GM18499 (cell line): ENCODE results near the gene THSD4.
"Not testable (repeated sequence)": the region's sequence is repeated elsewhere in the genome, so short reads cannot be mapped to it uniquely, and the experiment has no call there.

Experiments used
- ATAC-seq: cut with Tn5 transposase; IDR thresholded peaks from one replicate; pipeline ENCODE4 v1.9.1; 2021; ENCODE audit warnings: moderate number of reproducible peaks; ENCODE audit not compliant: insufficient read depth, unreplicated experiment

THSD4 gene

DNA sequence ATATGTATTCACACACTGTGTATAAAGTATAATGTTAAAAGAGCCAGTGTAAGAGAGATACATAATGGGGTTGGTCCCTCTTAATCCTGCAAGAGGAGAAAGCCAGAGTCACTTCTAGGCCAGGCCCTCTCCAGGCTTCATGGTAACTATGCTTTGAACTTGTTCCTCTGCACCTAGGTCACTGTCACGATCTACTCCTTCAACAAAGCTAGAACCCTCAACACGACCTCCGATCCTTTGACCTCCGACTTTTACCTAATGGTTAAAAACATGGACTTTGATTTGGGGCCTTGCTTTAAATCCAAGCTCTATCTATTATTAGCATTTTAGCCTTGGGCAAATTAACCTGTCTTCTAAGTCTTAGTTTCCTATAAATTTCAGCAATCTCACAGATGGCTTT lies 541.2 kb downstream of the THSD4 start:
- no peak for ATAC-seq

GRCh38 chr15:71657141-71657540 lies 541.9 kb downstream of the THSD4 start:
- no peak for ATAC-seq

DNA sequence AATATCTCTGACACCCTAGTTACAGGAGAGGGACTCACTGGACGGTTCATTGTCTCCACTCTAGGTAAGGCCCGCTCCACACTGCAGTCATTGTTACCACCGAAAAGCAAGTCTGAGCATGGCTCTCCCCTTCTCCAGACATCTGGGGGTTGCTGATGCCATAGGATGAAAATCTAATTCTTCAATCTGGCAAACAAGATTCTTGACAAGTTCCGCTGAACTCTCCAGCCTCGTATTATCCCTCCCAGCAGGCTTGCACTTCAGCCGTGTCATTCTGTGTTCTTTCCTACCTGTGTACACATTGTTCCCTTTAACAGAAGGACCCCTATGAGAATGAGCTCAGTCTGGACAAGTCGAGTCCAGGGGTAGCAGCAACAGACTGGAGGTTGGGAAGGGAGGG lies 542.8 kb downstream of the THSD4 start:
- no peak for ATAC-seq

- no peak for ATAC-seq
Measured at GRCh38 chr15:71658827-71659729, 543.8 kb downstream of the THSD4 start.

GRCh38 chr15:71659730-71660067 lies 544.4 kb downstream of the THSD4 start:
- ATAC-seq = no peak

- no peak for ATAC-seq
Measured at GRCh38 chr15:71660501-71660900, 545.2 kb downstream of the THSD4 start.

DNA sequence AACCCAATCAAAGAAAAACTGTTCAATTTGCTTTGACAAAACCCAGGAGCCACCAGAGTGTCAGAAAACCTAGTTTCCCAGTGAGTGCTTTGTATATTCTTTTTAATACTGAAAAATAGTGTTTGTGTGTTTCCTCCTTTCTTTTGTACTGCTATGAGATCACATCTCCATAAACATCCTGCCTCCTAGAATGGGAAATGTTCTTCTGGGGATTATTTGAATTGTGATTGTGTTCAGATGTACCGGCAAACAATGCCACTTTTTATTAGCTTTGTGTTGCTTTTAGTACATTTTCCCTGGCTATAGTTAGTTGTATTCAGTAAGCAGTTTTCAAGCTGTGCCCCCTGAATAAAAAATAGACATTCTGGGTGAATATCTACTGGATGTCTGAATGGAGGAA lies 547.0 kb downstream of the THSD4 start:
- no peak for ATAC-seq

DNA sequence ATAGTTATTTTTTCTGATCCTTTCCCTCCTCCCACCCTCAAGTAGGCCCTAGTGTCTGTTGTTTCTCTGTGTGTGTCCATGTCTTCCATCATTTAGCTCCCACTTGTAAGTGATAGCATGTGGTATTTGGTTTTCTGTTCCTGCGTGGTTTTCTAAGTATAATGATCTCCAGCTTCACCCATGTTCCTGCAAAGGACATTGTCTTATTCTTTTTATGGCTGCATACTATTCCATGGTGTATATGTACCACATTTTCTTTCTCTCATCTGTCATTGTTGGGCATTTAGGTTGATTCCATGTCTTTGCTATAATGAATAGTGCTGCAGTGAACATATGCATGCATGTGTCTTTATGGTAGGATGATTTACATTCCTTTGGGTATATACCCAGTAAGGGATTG lies 549.4 kb downstream of the THSD4 start:
- no peak for ATAC-seq

DNA sequence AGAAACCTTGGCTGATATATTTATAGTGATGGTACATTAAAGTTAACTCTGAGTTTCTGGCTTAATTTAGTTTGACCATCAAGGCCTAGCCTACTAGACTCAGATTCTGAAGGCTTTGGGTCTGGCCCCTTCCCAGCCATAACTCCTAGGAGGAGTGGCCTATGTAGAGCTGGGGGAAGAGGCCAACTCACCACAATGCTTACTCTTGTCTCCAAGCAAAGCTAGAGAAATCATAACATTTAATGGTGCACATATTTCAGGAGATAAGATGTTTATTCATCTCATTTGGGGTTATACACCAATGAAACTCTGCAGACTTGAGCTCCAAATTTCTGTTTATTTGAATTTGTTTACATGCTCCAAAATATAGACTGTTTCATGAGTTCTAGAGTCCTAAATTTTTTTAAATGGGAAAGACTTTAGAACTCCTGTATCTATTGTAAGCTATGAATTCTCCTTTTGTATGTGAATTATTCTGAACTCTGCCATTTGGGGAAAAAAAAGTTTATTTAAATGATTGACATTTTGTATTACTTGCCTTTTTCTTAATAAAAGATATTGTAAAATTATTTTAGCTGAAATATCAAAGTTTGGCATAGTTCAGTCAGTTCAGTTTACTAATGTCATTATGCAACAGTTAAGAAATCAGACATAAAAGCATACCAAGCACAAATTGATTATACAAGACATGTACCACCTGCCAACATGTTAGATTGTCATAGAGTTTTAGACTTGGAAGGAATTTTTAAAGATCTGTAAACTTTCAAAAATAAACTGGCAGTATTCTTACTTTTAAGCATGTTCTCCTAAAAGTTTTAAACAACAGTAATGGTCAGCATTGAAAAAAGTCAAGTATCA lies 551.7 kb downstream of the THSD4 start:
- ATAC-seq = no peak

DNA sequence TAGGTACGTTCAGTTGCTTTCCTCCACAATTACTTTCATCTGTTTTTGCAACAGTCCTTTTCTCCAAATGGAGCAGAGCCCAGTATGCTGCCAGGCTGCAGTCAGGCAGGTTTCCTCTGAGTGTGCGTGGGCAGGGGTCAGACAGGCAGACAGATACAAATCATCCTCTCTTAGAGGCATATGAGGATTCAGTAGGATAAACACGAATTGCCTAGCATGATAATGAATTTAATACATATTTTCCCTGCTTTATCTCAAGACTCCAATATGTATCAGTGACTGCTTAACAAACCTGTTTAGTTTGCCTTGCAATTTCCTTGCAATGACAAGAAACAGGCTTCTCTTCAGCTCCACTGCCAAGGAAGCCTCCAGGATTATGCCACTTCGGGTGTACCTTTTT lies 554.4 kb downstream of the THSD4 start:
- ATAC-seq = no peak

DNA sequence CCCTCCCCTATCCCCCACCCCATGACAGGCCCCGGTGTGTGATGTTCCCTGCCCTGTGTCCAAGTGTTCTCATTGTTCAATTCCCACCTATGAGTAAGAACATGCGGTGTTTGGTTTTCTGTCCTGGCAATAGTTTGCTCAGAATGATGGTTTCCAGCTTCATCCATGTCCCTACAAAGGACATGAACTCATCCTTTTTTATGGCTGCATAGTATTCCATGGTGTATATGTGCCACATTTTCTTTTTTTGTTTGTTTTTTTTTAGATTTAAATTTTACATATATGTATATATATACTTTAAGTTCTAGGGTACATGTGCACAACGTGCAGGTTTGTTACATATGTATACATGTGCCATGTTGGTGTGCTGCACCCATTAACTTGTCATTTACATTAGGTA lies 555.0 kb downstream of the THSD4 start:
- ATAC-seq = not testable (repeated sequence)

- no peak for ATAC-seq
Measured at GRCh38 chr15:71674354-71674753, 559.1 kb downstream of the THSD4 start.

- no peak for ATAC-seq
Measured at GRCh38 chr15:71677352-71677751, 562.1 kb downstream of the THSD4 start.

- no peak for ATAC-seq
Measured at GRCh38 chr15:71677766-71678165, 562.5 kb downstream of the THSD4 start.

- no peak for ATAC-seq
Measured at GRCh38 chr15:71678191-71678590, 562.9 kb downstream of the THSD4 start.

DNA sequence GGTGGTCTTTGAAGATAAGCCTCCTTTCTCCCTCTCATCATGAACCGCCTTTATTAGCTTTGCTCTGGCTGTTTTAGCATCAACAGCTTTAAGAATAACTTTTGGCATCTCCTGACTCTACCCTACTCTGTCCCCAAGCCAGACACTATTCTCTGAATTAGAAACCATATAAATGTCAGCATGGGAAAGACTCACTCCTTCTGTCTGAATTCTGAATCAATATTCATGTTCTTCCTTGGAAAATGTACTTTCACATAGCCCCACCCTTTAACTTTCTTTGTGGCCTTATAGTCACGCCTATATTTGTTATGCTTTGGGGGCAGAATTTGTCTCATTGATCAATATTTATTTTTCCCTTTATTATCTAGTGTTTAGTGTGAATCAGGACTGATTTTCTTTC lies 563.3 kb downstream of the THSD4 start:
- ATAC-seq = no peak

DNA sequence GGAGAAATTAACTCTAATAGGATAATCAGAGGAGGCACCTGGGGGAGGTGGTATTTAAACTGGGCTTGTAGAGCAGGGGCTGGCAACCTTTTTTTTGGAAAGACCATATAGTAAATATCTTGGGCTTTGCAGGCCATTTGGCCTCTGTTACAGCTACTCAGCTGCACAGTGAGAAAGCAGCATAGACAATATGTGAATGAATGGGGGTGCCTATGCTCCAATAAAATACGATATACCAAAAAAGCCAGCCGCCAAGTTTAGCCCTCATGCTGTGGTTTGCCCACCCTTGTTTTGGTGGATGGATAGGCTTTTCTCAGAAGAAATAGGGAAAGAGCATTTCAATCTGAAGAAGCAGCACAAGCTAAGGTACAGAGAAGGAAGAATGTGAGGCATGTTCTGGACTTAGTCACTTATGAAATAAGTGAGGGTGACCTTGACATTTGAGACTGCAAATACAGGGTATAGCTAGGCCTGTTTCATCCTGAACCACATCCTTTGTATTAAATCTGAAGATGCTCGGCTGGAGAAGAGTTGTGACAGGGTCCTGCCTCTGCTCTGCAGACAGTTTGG lies 564.0 kb downstream of the THSD4 start:
- no peak for ATAC-seq

DNA sequence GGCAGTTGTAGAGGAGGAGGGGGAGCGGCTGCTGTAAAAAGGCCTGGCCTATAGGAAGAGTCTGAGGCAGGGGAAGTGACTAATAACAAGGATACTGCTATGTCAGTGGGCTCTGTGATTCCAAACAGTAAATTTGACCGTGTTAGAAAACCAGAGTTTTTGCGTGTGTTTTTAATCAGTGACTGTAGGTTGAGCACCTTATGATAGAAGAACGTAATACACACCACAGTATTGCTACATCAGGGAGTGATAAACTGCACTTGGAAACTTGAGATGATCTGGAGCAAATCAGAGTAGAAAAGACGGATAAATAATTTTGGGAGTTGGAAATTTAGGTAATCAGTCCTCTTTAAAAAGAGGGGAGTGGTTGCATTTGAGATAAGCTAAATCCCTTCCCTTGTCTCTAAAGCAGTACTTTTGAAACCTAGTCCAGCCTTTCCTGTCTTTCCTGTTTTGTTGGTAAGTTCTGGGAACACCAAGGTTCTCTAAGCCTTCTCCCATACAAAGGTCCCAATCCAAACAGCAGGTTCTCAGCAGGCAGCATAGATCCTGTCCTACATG lies 564.6 kb downstream of the THSD4 start:
- no peak for ATAC-seq

DNA sequence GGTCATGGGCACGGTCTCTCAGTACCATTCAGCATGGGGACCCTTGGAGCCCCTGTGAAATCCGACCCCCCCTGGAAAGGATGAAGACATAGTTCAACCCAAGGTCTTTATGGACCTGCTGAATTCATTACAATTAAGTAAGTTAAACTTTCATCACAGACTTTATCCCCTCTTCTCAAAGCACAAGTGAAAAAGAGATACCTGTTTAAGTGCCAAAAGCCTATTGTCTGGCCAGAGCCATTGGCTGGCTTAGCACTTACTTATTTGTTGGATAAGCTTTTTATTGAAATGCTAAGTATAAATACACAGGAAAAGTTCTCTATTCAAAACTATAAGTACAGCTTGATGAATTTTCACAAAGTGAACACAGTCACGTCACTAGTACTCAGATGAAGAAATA lies 566.7 kb downstream of the THSD4 start:
- no peak for ATAC-seq

- no peak for ATAC-seq
Measured at GRCh38 chr15:71683411-71684274, 568.4 kb downstream of the THSD4 start.
